Parathyroid adenoma (tissue), 2 donors: ENCODE data around the gene FOXA1.
"Not testable (repeated sequence)": the region's sequence is repeated elsewhere in the genome, so short reads cannot be mapped to it uniquely, and the experiment has no call there.

Source experiments
- H2AFZ ChIP-seq: fragments of 300-600 bp; sonication (generic); one replicate; pipeline ENCODE4 v1.7.0; 2017; ENCODE audit warnings: antibody characterized with exemption, mild to moderate bottlenecking
- H3K27ac ChIP-seq: fragments of 300-600 bp; sonication (generic); one replicate; pipeline ENCODE4 v1.7.0; 2017
- H3K27me3 ChIP-seq: fragments of 300-600 bp; sonication (generic); one replicate; pipeline ENCODE4 v1.7.0; 2017; ENCODE audit warnings: low read length; ENCODE audit not compliant: control insufficient read depth, insufficient read depth
- H3K36me3 ChIP-seq: fragments of 300-600 bp; sonication (generic); one replicate; pipeline ENCODE4 v1.7.0; 2017; ENCODE audit warnings: low read length; ENCODE audit not compliant: control insufficient read depth, insufficient read depth
- H3K4me1 ChIP-seq: fragments of 300-600 bp; sonication (generic); one replicate; pipeline ENCODE4 v1.7.0; 2017; ENCODE audit warnings: control low read depth
- H3K4me2 ChIP-seq: fragments of 300-600 bp; sonication (generic); one replicate; pipeline ENCODE4 v1.7.0; 2017; ENCODE audit warnings: low read length
- H3K4me3 ChIP-seq: fragments of 300-600 bp; sonication (generic); one replicate; pipeline ENCODE4 v1.7.0; 2017; ENCODE audit warnings: low read depth, low read length
- H3K79me2 ChIP-seq: fragments of 300-600 bp; sonication (generic); one replicate; pipeline ENCODE4 v1.7.0; 2017; ENCODE audit warnings: control low read depth
- H3K9ac ChIP-seq: fragments of 300-600 bp; sonication (generic); one replicate; pipeline ENCODE4 v1.7.0; 2017; ENCODE audit warnings: mild to moderate bottlenecking
- H3K9me3 ChIP-seq: fragments of 300-600 bp; sonication (generic); one replicate; pipeline ENCODE4 v1.7.0; 2017; ENCODE audit warnings: low read length; ENCODE audit not compliant: control insufficient read depth
- CTCF ChIP-seq: fragments of 300-600 bp; sonication (generic); IDR thresholded peaks from one replicate; pipeline ENCODE4 v1.7.0; 2017; ENCODE audit warnings: antibody characterized with exemption, mild to moderate bottlenecking
- donor health status: primary hyperparathyroidism.

The FOXA1 gene

GRCh38 chr14:37565550-37565949, 29.5 kb downstream of the FOXA1 start:
- no peaks in the 10 kb centered on the region for H3K9me3 ChIP-seq
- no peak overlapping the region for H2AFZ ChIP-seq
- H3K4me1 ChIP-seq, result no peaks in the 10 kb centered on the region
- TF ChIP-seq CTCF, result no peak
- no peak overlapping the region for H3K9ac ChIP-seq
- H3K4me3 ChIP-seq, result no peak overlapping the region
- H3K79me2 ChIP-seq, result no peaks in the 10 kb centered on the region
- H3K36me3 ChIP-seq, result no peaks in the 10 kb centered on the region
- no peak overlapping the region for H3K27ac ChIP-seq
- H3K27me3 ChIP-seq, result no peaks in the 10 kb centered on the region
- H3K4me2 ChIP-seq, result no peak overlapping the region

DNA sequence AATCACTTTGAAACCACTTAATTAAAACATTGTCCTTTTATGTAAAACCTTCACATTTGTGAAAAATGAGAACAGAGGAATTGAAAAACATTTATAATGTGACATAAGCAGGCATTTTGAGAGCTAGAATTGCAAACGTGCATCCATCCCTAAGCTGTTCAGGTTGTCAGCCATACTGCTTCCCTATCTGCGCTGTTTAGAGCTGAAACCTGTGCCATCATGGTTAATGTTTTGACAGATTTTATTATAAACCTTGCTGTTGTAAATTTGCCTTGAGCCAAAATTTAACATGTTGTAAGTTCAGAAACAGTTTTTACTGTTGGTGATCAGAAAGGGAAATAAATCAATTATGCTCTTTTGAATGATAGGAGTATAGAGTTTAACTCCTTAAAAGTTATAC, 31.9 kb downstream of the FOXA1 start:
- H3K27ac ChIP-seq, result no peak overlapping the region
- no peak overlapping the region for H3K9ac ChIP-seq
- H3K4me3 ChIP-seq, result no peak overlapping the region

DNA sequence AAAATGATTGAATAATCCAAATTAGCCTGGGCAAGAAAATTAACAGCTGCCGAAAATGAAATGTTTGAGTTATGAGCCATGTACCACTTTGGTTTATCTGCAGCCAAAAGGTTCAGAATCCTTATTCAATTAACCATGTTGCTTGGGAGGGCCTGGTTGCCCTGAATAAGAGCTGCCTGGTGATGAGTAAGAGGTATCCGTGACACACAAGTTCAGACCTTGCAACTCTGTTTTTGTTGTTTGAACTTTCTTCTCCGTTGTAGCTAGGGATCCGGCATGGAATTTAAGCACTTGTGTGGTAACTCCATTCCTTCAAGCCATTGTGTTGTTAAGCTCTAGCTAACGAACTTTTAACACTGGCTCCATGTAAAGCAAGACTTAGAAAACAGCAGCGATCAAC, 35.7 kb downstream of the FOXA1 start:
- H2AFZ ChIP-seq, result no peak overlapping the region
- no peak overlapping the region for H3K27ac ChIP-seq
- H3K79me2 ChIP-seq, result no peaks in the 10 kb centered on the region
- no peak overlapping the region for H3K9ac ChIP-seq
- H3K4me2 ChIP-seq, result no peak overlapping the region
- no peaks in the 10 kb centered on the region for H3K27me3 ChIP-seq
- H3K9me3 ChIP-seq, result no peaks in the 10 kb centered on the region
- TF ChIP-seq CTCF, result no peak
- no peaks in the 10 kb centered on the region for H3K4me1 ChIP-seq
- H3K4me3 ChIP-seq, result no peak overlapping the region
- no peaks in the 10 kb centered on the region for H3K36me3 ChIP-seq

More for the DNA sequence above, 31.9 kb downstream of the FOXA1 start:
- H3K36me3 ChIP-seq, result no peaks in the 10 kb centered on the region
- H2AFZ ChIP-seq, result no peak overlapping the region
- H3K4me2 ChIP-seq, result no peak overlapping the region
- H3K79me2 ChIP-seq, result no peaks in the 10 kb centered on the region
- no peak for TF ChIP-seq CTCF
- no peaks in the 10 kb centered on the region for H3K4me1 ChIP-seq
- H3K9me3 ChIP-seq, result no peaks in the 10 kb centered on the region
- no peaks in the 10 kb centered on the region for H3K27me3 ChIP-seq

DNA sequence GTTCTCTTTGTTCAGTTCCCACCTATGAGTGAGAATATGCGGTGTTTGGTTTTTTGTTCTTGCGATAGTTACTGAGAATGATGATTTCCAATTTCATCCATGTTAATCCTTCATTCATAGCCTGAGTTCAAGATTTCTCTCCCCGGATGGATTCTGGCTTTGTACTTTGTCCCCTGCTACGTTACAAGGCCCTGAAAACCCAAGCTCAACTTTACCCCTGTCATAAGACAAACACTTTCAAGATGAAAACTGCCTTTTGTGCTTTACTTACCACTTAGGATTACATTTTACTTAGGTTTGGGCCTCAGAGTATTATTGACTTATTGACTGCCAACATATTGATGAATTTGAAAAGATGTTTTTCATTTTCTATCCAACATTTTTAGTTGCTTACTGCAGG, 36.3 kb downstream of the FOXA1 start:
- no peak for TF ChIP-seq CTCF
- Histone ChIP-seq H3K4me2 (no peak overlapping the region), H3K4me1 (no peaks in the 10 kb centered on the region), H3K9me3 (no peaks in the 10 kb centered on the region), H3K79me2 (no peaks in the 10 kb centered on the region), H3K4me3 (no peak overlapping the region), H2AFZ (no peak overlapping the region), H3K27me3 (no peaks in the 10 kb centered on the region), H3K27ac (no peak overlapping the region), H3K36me3 (no peaks in the 10 kb centered on the region), H3K9ac (no peak overlapping the region)

- H3K9me3 ChIP-seq, H3K4me1 ChIP-seq, H3K27ac ChIP-seq, H2AFZ ChIP-seq, H3K9ac ChIP-seq, H3K36me3 ChIP-seq, H3K4me2 ChIP-seq, H3K4me3 ChIP-seq, H3K79me2 ChIP-seq, H3K27me3 ChIP-seq: not testable (repeated sequence)
These were observed 39.5 kb downstream of the FOXA1 start for GRCh38 chr14:37555596-37555995.
